Measurements from ENCODE around the gene CREB3L4.
A peak's percentile ranks its signal among the peaks of the same experiment; 100 is the strongest.

The CREB3L4 gene

GRCh38 chr1:153937331-153937730 lies 30.4 kb upstream of the CREB3L4 start:
- DNase-seq: no peak

- DNase-seq: no peak
Observed at GRCh38 chr1:153938996-153939395, 28.7 kb upstream of the CREB3L4 start.

GRCh38 chr1:153939476-153939875 lies 28.2 kb upstream of the CREB3L4 start:
- no peak for DNase-seq

GRCh38 chr1:153940756-153941155 lies 26.9 kb upstream of the CREB3L4 start:
- no peak for DNase-seq

GRCh38 chr1:153941826-153942725 lies 25.6 kb upstream of the CREB3L4 start:
- no peak for DNase-seq

- no peak for DNase-seq
Observed at GRCh38 chr1:153942766-153943549, 24.7 kb upstream of the CREB3L4 start.

GRCh38 chr1:153944005-153944826 lies 23.5 kb upstream of the CREB3L4 start:
- DNase-seq: no peak

- no peak for DNase-seq
Observed at GRCh38 chr1:153944827-153945117, 22.9 kb upstream of the CREB3L4 start.

- peak; percentile 27 for DNase-seq
Observed at GRCh38 chr1:153945131-153945794, 22.4 kb upstream of the CREB3L4 start.

GRCh38 chr1:153945795-153946621 lies 21.7 kb upstream of the CREB3L4 start:
- DNase-seq: peak; percentile 22

- DNase-seq: peak; percentile 74
Observed at GRCh38 chr1:153946622-153947241, 21.0 kb upstream of the CREB3L4 start, which contains the start of gene DENND4B. Gene DENND4B, minus strand, starts transcription at chr1:153946718. Its CDS starts 2,344 bp downstream, at chr1:153944374.

GRCh38 chr1:153951183-153951582 lies 16.5 kb upstream of the CREB3L4 start:
- DNase-seq: no peak

GRCh38 chr1:153951801-153952200 lies 15.9 kb upstream of the CREB3L4 start:
- no peak for DNase-seq

- DNase-seq: no peak
Observed at GRCh38 chr1:153953859-153954365, 13.8 kb upstream of the CREB3L4 start.

GRCh38 chr1:153954826-153955225 lies 12.9 kb upstream of the CREB3L4 start:
- no peak for DNase-seq

GRCh38 chr1:153956997-153957715 lies 10.5 kb upstream of the CREB3L4 start:
- DNase-seq: no peak

- DNase-seq: no peak
Observed at GRCh38 chr1:153957744-153958110, 10.0 kb upstream of the CREB3L4 start.

GRCh38 chr1:153958111-153958960 lies 9.4 kb upstream of the CREB3L4 start, which contains the start of gene CRTC2:
Gene CRTC2, minus strand, starts transcription at chr1:153958612. Its CDS starts 115 bp downstream, at chr1:153958497.
- peak; percentile 99 for DNase-seq

GRCh38 chr1:153958961-153959260 lies 8.8 kb upstream of the CREB3L4 start:
- DNase-seq: no peak
